HuH-7 (cell line): ENCODE data around the gene PROC.
A peak's percentile ranks its signal among the peaks of the same experiment; 100 is the strongest.
"Not testable (repeated sequence)": the region's sequence is repeated elsewhere in the genome, so short reads cannot be mapped to it uniquely, and the experiment has no call there.

ENCODE experiments used
- DNase-seq: peaks from one replicate; pipeline ENCODE4 v3.0.0; 2011; ENCODE audit warnings: low spot score

Gene PROC

GRCh38 chr2:127427376-127428056, 9.3 kb downstream of the PROC start:
- DNase-seq, result no peak

- DNase-seq, result no peak
Observed at GRCh38 chr2:127428057-127428814, 10.0 kb downstream of the PROC start.

GRCh38 chr2:127428815-127429109, 10.5 kb downstream of the PROC start:
- DNase-seq, result no peak

GRCh38 chr2:127429291-127429690, 11.1 kb downstream of the PROC start:
- no peak for DNase-seq

GRCh38 chr2:127429844-127430425, 11.7 kb downstream of the PROC start:
- no peak for DNase-seq

GRCh38 chr2:127431408-127432023, 13.3 kb downstream of the PROC start:
- DNase-seq, result no peak

GRCh38 chr2:127434515-127434914, 16.3 kb downstream of the PROC start:
- DNase-seq, result no peak

GRCh38 chr2:127437056-127437455, 18.8 kb downstream of the PROC start:
- no peak for DNase-seq

- peak; percentile 77 for DNase-seq
Observed at GRCh38 chr2:127437781-127438726, 19.8 kb downstream of the PROC start.

- no peak for DNase-seq
Observed at GRCh38 chr2:127439343-127439742, 21.1 kb downstream of the PROC start.

- DNase-seq, result no peak
Observed at GRCh38 chr2:127448526-127448925, 30.3 kb downstream of the PROC start.

- DNase-seq, result no peak
Observed at GRCh38 chr2:127449414-127449813, 31.2 kb downstream of the PROC start.

- no peak for DNase-seq
Observed at GRCh38 chr2:127449898-127450297, 31.7 kb downstream of the PROC start.

- no peak for DNase-seq
Observed at GRCh38 chr2:127451981-127452380, 33.8 kb downstream of the PROC start.

- not testable (repeated sequence) for DNase-seq
Observed at GRCh38 chr2:127452423-127452822, 34.2 kb downstream of the PROC start.

- DNase-seq, result no peak
Observed at GRCh38 chr2:127453013-127453391, 34.8 kb downstream of the PROC start.

- peak; percentile 59 for DNase-seq
Observed at GRCh38 chr2:127453392-127454171, 35.4 kb downstream of the PROC start.

GRCh38 chr2:127454595-127455565, 36.7 kb downstream of the PROC start:
- peak; percentile 73 for DNase-seq

GRCh38 chr2:127455566-127456493, 37.6 kb downstream of the PROC start:
- no peak for DNase-seq
